ENCODE data around the gene DPP3. TPM values are rescaled to one million over a fixed set of nuclear protein-coding genes. Genes with fewer than 3 reads are reported as not detected.
A peak's percentile ranks its signal among the peaks of the same experiment; 100 is the strongest.

The DPP3 gene
- total RNA-seq, 2 experiments from 2014 or later, result 73.8 to 80.1 TPM

GRCh38 chr11:66493130-66493529, 12.9 kb downstream of the DPP3 start:
- no peaks in the 10 kb centered on the region for H3K4me1 Mint-ChIP-seq (ENCODE audit: low read depth)
- no peak overlapping the region for H3K4me3 Mint-ChIP-seq
- H3K27me3 Mint-ChIP-seq (ENCODE audit: low read depth), result no peaks in the 10 kb centered on the region
- CTCF ChIA-PET, result interaction anchor here (0.9 kb wide), 1 partner anchor 71 kb away, joined by 3 read pairs; no protein-coding TSS in a partner anchor
- H3K27ac Mint-ChIP-seq, result no peak overlapping the region
- intact Hi-C loops (cut with micrococcal nuclease), result no loop called here
- no peak for DNase-seq
- H3K36me3 Mint-ChIP-seq (ENCODE audit: low read depth), result peaks cover 28% of the 10 kb centered on the region
- no peaks in the 10 kb centered on the region for H3K9me3 Mint-ChIP-seq

GRCh38 chr11:66494458-66494857, 14.2 kb downstream of the DPP3 start:
- no peak for DNase-seq
- no peaks in the 10 kb centered on the region for H3K4me1 Mint-ChIP-seq (ENCODE audit: low read depth)
- H3K9me3 Mint-ChIP-seq, result no peaks in the 10 kb centered on the region
- H3K36me3 Mint-ChIP-seq (ENCODE audit: low read depth), result peaks cover 27% of the 10 kb centered on the region
- intact Hi-C loops (cut with micrococcal nuclease), result no loop called here
- H3K4me3 Mint-ChIP-seq, result no peak overlapping the region
- CTCF ChIA-PET, result no interaction called here
- no peaks in the 10 kb centered on the region for H3K27me3 Mint-ChIP-seq (ENCODE audit: low read depth)
- no peak overlapping the region for H3K27ac Mint-ChIP-seq

DNA sequence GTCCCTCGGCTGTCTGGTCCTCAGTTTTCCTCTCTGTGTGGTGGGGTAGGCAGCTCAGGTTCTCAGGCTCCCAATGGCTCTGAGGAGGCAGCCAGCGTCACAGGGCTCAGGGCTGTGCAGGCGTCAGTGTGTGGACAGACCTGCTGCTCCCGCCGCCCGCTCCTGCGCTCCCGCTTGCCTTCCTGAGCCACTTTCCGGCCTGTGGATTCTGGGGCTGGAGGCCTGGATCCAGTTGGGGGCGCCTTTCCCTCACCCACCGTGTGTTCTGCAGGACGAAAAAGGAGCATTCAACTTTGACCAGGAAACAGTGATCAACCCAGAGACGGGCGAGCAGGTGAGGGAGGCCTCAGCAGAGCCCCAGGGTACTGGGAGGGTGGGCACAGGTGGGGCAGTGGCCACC, 14.7 kb downstream of the DPP3 start:
- peaks cover 28% of the 10 kb centered on the region for H3K36me3 Mint-ChIP-seq (ENCODE audit: low read depth)
- H3K4me3 Mint-ChIP-seq, result no peak overlapping the region
- no peak overlapping the region for H3K27ac Mint-ChIP-seq
- no peaks in the 10 kb centered on the region for H3K4me1 Mint-ChIP-seq (ENCODE audit: low read depth)
- no peak for DNase-seq
- H3K27me3 Mint-ChIP-seq (ENCODE audit: low read depth), result no peaks in the 10 kb centered on the region
- intact Hi-C loops (cut with micrococcal nuclease), result no loop called here
- CTCF ChIA-PET, result no interaction called here
- no peaks in the 10 kb centered on the region for H3K9me3 Mint-ChIP-seq

- no peak overlapping the region for H3K4me3 Mint-ChIP-seq
- no peaks in the 10 kb centered on the region for H3K4me1 Mint-ChIP-seq (ENCODE audit: low read depth)
- peaks cover 27% of the 10 kb centered on the region for H3K36me3 Mint-ChIP-seq (ENCODE audit: low read depth)
- intact Hi-C loops (cut with micrococcal nuclease), result no loop called here
- DNase-seq, result peak; percentile 30
- H3K27ac Mint-ChIP-seq, result no peak overlapping the region
- CTCF ChIA-PET, result no interaction called here
- H3K9me3 Mint-ChIP-seq, result no peaks in the 10 kb centered on the region
- no peaks in the 10 kb centered on the region for H3K27me3 Mint-ChIP-seq (ENCODE audit: low read depth)
Measured at GRCh38 chr11:66495401-66495854, 15.2 kb downstream of the DPP3 start.

GRCh38 chr11:66497206-66497605, 17.0 kb downstream of the DPP3 start:
- Mint-ChIP-seq H3K36me3 (ENCODE audit: low read depth) (peaks cover 23% of the 10 kb centered on the region), H3K4me3 (no peak overlapping the region), H3K27me3 (ENCODE audit: low read depth) (no peaks in the 10 kb centered on the region), H3K4me1 (ENCODE audit: low read depth) (no peaks in the 10 kb centered on the region), H3K9me3 (no peaks in the 10 kb centered on the region), H3K27ac (no peak overlapping the region)
- intact Hi-C loops (cut with micrococcal nuclease), result no loop called here
- CTCF ChIA-PET, result interaction anchor here (0.6 to 1.1 kb wide), 2 partner anchors 11 to 207 kb away, joined by 3 read pairs; no protein-coding TSS in a partner anchor
- no peak for DNase-seq

GRCh38 chr11:66498506-66498905, 18.3 kb downstream of the DPP3 start:
- Mint-ChIP-seq H3K27ac (no peak overlapping the region), H3K36me3 (ENCODE audit: low read depth) (peaks cover 22% of the 10 kb centered on the region), H3K4me1 (ENCODE audit: low read depth) (no peaks in the 10 kb centered on the region), H3K4me3 (no peak overlapping the region), H3K9me3 (no peaks in the 10 kb centered on the region), H3K27me3 (ENCODE audit: low read depth) (no peaks in the 10 kb centered on the region)
- intact Hi-C loops (cut with micrococcal nuclease), result no loop called here
- DNase-seq, result no peak
- CTCF ChIA-PET, result no interaction called here

GRCh38 chr11:66505276-66505816, 25.1 kb downstream of the DPP3 start:
- H3K36me3 Mint-ChIP-seq (ENCODE audit: low read depth), result peaks cover 11% of the 10 kb centered on the region
- peaks cover 3% of the 10 kb centered on the region for H3K4me1 Mint-ChIP-seq (ENCODE audit: low read depth)
- intact Hi-C loops (cut with micrococcal nuclease), result no loop called here
- no peaks in the 10 kb centered on the region for H3K27me3 Mint-ChIP-seq (ENCODE audit: low read depth)
- H3K27ac Mint-ChIP-seq, result no peak overlapping the region
- CTCF ChIA-PET, result no interaction called here
- no peak for DNase-seq
- no peaks in the 10 kb centered on the region for H3K9me3 Mint-ChIP-seq
- H3K4me3 Mint-ChIP-seq, result no peak overlapping the region

- H3K36me3 Mint-ChIP-seq (ENCODE audit: low read depth), result peaks cover 10% of the 10 kb centered on the region
- H3K4me1 Mint-ChIP-seq (ENCODE audit: low read depth), result peaks cover 15% of the 10 kb centered on the region
- H3K4me3 Mint-ChIP-seq, result no peak overlapping the region
- H3K27me3 Mint-ChIP-seq (ENCODE audit: low read depth), result no peaks in the 10 kb centered on the region
- DNase-seq, result no peak
- intact Hi-C loops (cut with micrococcal nuclease), result no loop called here
- CTCF ChIA-PET, result interaction anchor here (0.6 to 1.3 kb wide), 2 partner anchors 70 to 370 kb away, joined by 3 read pairs; no protein-coding TSS in a partner anchor
- H3K27ac Mint-ChIP-seq, result no peak overlapping the region
- H3K9me3 Mint-ChIP-seq, result no peaks in the 10 kb centered on the region
Measured at GRCh38 chr11:66509131-66509561, 28.9 kb downstream of the DPP3 start.

GRCh38 chr11:66510271-66510989, 30.2 kb downstream of the DPP3 start, which contains the start of gene BBS1:
TSS of gene BBS1 (plus strand) at chr11:66510635. CDS start at chr11:66510660, 25 bp downstream.
- CTCF ChIA-PET, result interaction anchor here (0.9 to 1.1 kb wide), 2 partner anchors 43 to 92 kb away, joined by 3 read pairs; no protein-coding TSS in a partner anchor
- peaks cover 10% of the 10 kb centered on the region for H3K36me3 Mint-ChIP-seq (ENCODE audit: low read depth)
- intact Hi-C loops (cut with micrococcal nuclease), result loop anchor here (1.0 to 2.0 kb wide), 3 partner anchors 36 to 168 kb away; partner anchors contain the start of genes ACTN3, PELI3 and ZDHHC24
- H3K9me3 Mint-ChIP-seq, result no peaks in the 10 kb centered on the region
- H3K4me3 Mint-ChIP-seq, result peak within 1 kb of the TSS; percentile 89
- H3K27me3 Mint-ChIP-seq (ENCODE audit: low read depth), result no peaks in the 10 kb centered on the region
- peaks cover 15% of the 10 kb centered on the region for H3K4me1 Mint-ChIP-seq (ENCODE audit: low read depth)
- DNase-seq, result peak; percentile 85
- no peak within 1 kb of the TSS for H3K27ac Mint-ChIP-seq

DNA sequence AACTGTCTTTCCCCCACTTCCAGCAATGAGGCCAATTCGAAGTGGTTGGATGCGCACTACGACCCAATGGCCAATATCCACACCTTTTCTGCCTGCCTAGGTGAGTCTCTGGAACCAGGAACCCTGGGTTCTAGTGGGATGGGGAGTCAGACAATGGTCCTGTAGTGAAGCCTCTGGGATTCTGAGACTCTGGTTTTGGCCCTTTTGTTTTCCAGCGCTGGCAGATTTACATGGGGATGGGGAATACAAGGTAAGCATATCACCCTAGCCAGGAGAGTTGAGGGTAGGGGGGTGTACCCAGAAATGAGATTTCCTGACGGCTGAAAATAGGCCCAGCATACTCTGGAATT, 30.7 kb downstream of the DPP3 start:
- no peak for DNase-seq
- no peak overlapping the region for H3K27ac Mint-ChIP-seq
- CTCF ChIA-PET, result interaction anchor here (0.9 to 1.1 kb wide), 2 partner anchors 43 to 93 kb away, joined by 3 read pairs; no protein-coding TSS in a partner anchor
- peaks cover 15% of the 10 kb centered on the region for H3K4me1 Mint-ChIP-seq (ENCODE audit: low read depth)
- peaks cover 11% of the 10 kb centered on the region for H3K36me3 Mint-ChIP-seq (ENCODE audit: low read depth)
- H3K4me3 Mint-ChIP-seq, result peak overlapping the region; percentile 89
- no peaks in the 10 kb centered on the region for H3K27me3 Mint-ChIP-seq (ENCODE audit: low read depth)
- no peaks in the 10 kb centered on the region for H3K9me3 Mint-ChIP-seq
- intact Hi-C loops (cut with micrococcal nuclease), result loop anchor here (1.0 to 2.0 kb wide), 3 partner anchors 36 to 167 kb away; partner anchors contain the start of genes ACTN3, PELI3 and ZDHHC24

- no peaks in the 10 kb centered on the region for H3K27me3 Mint-ChIP-seq (ENCODE audit: low read depth)
- intact Hi-C loops (cut with micrococcal nuclease), result no loop called here
- CTCF ChIA-PET, result no interaction called here
- H3K36me3 Mint-ChIP-seq (ENCODE audit: low read depth), result peaks cover 19% of the 10 kb centered on the region
- no peak overlapping the region for H3K4me3 Mint-ChIP-seq
- no peaks in the 10 kb centered on the region for H3K9me3 Mint-ChIP-seq
- no peak for DNase-seq
- H3K4me1 Mint-ChIP-seq (ENCODE audit: low read depth), result no peaks in the 10 kb centered on the region
- no peak overlapping the region for H3K27ac Mint-ChIP-seq
Measured at GRCh38 chr11:66523611-66524010, 43.4 kb downstream of the DPP3 start.

DNA sequence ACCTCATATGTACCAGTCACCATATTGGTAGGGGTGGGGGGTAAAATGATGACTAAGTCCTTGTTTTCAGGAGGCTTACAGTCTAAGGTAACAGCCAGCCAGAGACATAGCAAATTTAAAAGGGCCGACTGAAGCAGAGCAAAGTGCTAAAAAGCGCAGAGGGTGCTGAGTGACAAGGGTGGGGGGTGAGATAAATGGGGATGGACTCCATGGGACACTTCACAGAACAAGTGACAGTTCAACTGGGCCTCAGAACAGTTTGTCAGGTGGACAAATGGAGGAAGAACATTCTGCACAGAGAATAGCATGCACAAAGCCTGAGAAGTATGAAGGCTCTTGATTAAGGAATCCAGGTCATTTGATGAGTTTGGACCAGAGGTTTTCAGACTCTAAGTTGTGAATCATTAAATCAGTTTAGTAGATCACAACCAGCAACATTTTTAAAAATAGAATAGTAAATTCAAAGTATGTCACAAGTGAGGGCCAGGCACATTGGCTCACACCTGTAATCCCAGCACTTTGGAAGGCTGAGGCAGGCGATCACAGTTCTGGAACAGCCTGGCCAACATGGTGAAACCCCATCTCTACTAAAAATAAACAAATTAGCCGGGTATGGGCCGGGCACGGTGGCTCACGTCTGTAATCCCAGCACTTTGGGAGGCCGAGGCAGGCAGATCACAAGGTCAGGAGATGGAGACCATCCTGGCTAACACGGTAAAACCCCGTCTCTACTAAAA, 44.2 kb downstream of the DPP3 start:
- CTCF ChIA-PET, result no interaction called here
- DNase-seq, result no peak
- Mint-ChIP-seq H3K4me1 (ENCODE audit: low read depth) (no peaks in the 10 kb centered on the region), H3K27ac (no peak overlapping the region), H3K4me3 (no peak overlapping the region), H3K36me3 (ENCODE audit: low read depth) (peaks cover 17% of the 10 kb centered on the region), H3K9me3 (no peaks in the 10 kb centered on the region), H3K27me3 (ENCODE audit: low read depth) (no peaks in the 10 kb centered on the region)
- intact Hi-C loops (cut with micrococcal nuclease), result no loop called here

Data from activated naive CD4-positive, alpha-beta T cell treated with anti-CD3 and anti-CD28 coated beads for 36 hours (primary cell).